HG03565 (cell line): ENCODE results near the gene NOL3.

Source experiments
- ATAC-seq: cut with Tn5 transposase; IDR thresholded peaks from one replicate; pipeline ENCODE4 v1.9.1; 2021; ENCODE audit warnings: mild to moderate bottlenecking, moderate library complexity; ENCODE audit not compliant: unreplicated experiment

NOL3 gene

DNA sequence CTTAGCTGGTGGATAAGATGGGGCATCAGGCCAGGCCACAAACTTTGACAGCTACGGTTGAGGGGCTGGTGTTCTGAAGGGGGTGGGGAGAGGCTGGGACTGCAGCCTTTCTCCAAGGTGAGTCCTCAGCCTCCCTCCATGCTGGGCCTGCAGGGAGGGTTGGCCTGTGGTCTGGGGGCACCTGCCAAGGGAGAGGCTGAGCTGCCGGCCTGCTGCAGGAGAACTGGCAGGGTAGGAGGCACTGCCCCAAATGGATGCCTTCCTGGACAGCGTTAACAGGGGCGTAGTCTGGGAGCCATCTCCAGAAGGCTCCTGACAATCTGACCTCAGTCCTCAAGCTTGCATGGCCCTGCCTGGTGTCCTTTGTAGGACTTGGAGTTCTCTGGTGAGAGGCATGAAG, 33.7 kb downstream of the NOL3 start:
- no peak for ATAC-seq

- no peak for ATAC-seq
Observed at GRCh38 chr16:67206129-67206837, 35.9 kb downstream of the NOL3 start.

DNA sequence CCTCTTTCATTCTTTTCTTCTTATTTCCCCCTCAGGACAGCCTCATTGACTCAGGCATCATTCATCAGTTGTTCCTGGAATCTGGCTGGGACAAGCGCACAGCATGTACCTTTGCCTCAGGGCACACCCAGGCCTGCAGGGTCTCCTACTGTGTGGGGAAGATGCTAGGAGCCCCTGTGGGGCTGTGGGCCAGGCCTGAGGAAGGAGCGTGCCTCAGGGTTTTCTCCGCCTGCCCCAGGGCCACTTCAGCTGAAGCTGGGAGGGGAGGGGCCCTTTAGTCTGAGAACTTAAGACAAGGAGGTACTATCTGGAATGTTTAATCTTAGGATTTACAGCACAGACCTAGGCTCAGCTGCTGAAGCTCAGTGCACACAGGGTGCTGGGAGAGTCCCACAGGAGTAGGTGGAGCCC, 36.5 kb downstream of the NOL3 start:
- ATAC-seq, result no peak

GRCh38 chr16:67207249-67208091, 37.1 kb downstream of the NOL3 start:
- ATAC-seq, result no peak

GRCh38 chr16:67208154-67208896, 38.0 kb downstream of the NOL3 start:
- no peak for ATAC-seq

DNA sequence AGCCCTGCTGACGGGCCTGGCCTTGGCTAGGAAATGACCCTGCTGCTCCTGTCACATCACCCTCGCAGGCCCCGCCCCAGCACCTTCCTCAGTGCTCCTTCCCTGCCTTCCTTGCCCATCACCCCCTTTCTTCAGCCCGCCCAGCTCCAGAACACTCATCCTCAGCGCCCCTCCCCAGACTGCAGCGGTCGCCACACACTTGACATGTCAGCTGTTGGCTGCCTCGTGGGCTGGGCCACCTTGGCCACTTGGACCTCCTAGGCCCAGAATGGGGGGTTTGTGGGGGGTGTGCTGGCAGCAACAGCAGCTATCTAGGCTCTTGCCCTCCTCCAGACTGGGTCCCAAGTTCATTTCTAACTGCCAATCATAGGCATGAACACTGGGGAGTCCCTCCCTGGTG, 39.2 kb downstream of the NOL3 start:
- ATAC-seq, result no peak

GRCh38 chr16:67210069-67210937, 40.0 kb downstream of the NOL3 start:
- ATAC-seq, result no peak

- ATAC-seq, result no peak
Observed at GRCh38 chr16:67211674-67212073, 41.3 kb downstream of the NOL3 start.

GRCh38 chr16:67212766-67213165, 42.4 kb downstream of the NOL3 start:
- ATAC-seq, result no peak

DNA sequence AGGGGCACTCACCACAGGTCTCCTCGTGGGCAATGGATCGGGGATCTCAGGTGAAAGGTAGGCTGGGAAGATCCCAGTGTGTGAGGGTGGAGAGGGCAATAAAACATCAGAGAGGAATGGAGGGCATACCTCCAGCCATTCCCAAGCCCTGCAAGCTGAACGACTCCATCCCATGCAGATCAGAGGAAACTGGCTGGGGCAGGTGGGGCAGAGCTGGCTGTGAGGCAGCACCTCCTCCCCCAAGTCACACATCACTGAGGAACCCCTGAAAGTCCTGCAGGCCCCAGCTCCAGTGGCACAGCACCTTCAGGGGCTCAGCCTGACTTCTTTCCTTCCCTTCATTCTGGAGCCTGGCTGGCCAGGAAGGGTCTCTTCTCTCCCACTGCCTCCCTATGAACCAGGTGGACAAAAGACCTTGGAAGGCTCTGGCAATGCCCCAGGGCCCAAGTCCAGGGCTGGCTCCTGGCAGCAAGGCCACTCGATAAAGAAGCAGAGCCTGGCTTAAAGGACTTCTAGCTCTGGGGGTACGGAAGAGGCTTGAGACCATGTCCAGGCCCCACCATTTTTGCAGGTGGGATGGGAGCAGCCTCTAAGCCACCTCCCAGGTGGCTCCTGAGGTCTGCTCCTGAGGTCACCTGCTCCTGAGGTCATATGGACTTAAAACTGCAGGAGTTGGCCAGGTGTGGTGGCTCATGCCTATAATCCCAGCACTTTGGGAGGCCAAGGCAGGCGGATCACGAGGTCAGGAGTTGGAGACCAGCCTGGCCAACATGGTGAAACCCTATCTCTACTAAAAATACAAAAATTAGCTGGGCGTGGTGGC, 43.1 kb downstream of the NOL3 start:
- no peak for ATAC-seq

DNA sequence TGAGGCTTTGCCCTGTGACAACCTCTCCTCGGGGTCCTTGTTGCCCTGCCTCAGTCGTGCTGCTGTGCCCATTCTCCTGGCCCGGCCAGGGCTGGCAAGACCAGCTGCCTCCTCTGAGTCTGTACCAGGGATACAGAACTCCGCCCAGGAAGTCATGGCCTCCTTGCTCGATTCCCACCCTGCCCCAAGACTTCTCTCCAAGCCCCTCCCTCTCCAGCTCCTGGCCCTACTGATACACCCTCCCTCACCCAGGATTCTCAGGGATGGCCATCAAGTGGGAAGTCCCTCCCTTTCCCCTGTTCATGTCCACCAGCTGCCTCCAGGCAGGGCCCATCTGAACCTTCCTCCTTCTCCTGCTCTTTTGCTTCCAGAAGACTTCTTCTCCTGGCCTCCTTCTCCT, 45.4 kb downstream of the NOL3 start:
- no peak for ATAC-seq

- no peak for ATAC-seq
Observed at GRCh38 chr16:67216612-67217490, 46.5 kb downstream of the NOL3 start.

DNA sequence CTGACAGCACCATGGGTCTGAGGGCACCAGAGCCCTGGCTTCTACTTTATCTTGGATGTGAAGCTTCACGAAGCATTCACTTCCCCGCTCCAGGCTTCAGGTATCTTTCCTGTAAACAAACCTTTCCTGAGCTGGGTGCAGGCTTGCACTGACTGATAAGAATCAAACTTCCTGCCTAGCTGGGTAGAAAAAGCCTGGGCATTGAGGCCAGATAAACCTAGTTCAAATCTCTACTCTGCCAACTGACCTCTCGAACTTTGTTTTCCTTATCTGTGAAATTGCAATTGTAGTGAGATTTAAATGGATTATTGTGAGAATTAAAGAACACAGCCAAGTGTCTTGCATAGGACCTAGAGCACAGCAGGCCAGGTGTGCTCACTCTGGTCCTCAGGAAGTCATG, 53.7 kb downstream of the NOL3 start:
- ATAC-seq, result no peak
